Stimulated activated CD4-positive, alpha-beta T cell treated with anti-CD3 and anti-CD28 coated beads, Interleukin-15, amount 100 ng/mL, for 24 hours (primary cell): ENCODE results near the gene PKP3.
A peak's percentile ranks its signal among the peaks of the same experiment; 100 is the strongest.
"Not testable (repeated sequence)": the region's sequence is repeated elsewhere in the genome, so short reads cannot be mapped to it uniquely, and the experiment has no call there.

Source experiments
- DNase-seq: peaks from one replicate; pipeline ENCODE4 v3.0.0-alpha.2; 2020

The PKP3 gene

DNA sequence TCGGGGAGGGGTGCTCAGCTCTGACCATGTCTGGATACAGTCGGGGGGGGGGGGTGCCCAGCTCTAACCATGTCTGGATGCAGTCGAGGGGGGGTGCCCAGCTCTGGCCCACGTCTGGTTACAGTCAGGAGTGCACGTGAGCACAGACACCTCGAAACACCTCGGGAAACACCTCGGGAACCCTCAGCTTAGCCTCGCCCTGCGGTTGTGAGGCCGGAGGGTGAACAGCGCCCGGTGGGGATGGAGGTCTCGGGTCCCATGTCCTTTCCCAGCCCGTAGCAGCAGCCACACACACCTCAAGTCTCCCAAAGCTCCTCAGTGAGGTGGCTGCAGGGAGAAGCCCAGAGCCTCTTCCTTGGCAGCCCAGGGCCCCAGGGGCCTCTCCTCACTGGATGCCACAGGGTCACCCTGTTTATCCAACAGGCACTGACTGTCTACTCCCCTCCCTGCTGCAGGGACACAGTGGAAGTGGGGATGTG lies 18.7 kb downstream of the PKP3 start:
- DNase-seq: no peak

DNA sequence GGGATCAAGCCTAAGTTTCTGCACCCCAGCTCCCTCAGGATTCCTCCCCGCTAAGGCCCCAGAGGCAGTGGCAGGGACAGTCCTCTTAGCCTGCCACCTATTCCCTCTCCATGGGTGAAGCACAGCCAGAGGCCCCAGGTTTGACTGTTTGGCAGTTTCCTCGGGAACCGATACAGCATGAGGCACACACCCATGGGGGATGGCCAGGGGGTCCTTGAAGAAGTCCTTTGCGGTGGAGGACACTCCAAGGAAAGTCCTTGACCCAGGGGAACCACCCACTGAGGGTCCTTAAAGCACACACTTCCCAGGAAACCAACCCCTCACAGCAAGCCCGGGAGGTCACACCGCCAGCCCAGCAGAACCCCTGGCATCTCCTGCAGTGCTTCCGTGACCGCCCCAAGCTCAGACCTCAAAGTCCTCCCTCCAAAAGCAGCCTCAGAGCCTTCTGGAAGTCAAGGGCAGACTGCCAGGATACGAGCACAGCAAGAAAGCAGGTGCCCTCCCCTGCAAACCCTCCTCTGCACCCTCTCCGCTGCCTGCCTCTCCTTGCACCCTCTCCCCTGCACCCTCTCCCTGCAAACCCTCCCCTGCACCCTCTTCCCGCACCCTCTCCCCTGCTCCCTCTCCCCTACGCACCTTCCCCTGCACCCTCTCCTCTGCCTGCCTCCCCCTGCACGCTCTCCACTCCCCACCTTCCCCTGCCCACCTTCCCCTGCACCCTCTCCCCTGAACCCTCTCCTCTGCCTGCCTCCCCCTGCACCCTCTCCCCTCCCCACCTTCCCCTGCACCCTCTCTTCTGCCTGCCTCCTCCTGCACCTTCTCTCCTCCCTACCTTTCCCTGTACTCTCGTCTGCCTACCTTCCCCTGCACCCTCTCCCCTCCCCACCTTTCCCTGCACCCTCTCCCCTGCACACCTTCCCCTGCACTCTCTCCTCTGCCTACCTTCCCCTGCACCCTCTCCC lies 19.4 kb downstream of the PKP3 start:
- DNase-seq: no peak

DNA sequence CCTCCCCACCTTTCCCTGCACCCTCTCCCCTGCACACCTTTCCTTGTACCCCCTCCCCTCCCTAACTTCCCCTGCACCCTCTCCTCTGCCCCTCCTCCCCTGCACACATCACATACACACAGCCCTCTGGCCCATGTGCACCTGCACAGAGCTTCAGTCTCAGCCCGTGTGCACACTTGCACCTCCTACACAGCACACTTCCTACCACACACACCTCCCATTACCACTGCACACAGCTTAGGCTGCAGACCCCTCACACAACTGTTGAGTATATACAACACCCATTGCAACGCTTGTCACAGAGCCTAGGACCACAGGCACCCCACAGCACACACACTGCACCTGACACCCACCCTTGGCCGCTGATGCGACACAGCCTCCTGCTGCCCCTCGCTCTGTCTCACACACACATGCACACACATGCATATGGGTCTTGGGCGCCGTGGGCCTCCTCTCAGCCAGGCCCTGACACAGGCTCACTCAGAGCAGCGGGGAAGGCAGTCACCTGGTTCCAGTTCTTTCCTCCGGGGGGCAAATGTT lies 20.4 kb downstream of the PKP3 start:
- DNase-seq: peak; percentile 38

DNA sequence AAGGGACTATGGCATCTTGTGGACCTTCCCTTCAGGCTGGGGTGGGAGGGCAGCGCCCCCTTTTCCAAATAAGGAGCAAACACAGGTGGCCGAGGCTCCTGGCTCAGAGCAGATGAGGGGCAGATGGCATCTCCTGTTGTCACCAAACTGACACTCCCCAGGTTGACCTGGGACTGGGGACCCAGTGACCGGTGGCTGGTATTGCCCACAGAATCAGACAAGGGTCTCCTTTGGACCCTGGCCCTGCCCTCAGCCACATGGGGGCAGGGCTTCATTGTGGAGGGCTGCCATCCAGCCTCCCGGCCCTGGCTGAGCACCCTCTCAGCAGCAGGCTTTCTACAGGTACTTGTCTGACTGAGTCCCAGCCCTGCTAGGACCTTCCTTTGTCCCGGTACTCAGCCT lies 21.6 kb downstream of the PKP3 start:
- no peak for DNase-seq

DNA sequence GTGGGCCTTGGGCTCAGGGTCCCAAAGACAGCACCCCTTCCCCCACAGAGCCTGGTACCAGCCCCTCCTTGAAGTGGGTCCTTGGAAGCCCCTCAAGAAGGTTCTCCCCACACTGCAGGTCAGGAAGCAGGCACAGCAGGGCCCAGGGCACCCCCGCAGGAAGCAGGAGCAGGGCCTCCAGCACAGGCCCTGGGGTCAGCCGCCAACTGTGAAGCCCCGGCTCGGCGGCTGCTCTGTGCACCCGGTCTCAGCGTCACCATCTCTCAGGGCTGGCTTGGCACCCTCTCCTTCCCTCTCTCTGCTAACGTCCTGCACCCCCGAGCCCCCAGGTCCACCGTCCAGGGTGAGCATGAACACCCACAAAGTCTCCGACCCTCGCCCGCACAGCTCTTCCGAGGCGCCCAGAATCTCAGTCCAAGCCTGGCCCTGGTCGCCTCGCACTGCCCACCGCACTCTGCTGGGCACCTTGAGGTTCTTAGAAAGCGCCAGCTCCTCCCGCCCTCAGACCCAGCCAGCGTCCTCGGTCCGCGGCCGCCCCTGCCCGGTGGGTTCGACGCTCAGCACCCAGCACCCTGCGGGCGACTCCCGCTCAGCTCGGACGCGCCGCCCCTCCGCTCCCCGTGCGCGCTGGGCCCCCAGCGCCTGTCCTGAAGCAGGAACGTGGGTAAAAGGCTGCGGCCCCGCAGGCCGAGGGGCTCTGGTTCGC lies 22.2 kb downstream of the PKP3 start:
- no peak for DNase-seq

DNA sequence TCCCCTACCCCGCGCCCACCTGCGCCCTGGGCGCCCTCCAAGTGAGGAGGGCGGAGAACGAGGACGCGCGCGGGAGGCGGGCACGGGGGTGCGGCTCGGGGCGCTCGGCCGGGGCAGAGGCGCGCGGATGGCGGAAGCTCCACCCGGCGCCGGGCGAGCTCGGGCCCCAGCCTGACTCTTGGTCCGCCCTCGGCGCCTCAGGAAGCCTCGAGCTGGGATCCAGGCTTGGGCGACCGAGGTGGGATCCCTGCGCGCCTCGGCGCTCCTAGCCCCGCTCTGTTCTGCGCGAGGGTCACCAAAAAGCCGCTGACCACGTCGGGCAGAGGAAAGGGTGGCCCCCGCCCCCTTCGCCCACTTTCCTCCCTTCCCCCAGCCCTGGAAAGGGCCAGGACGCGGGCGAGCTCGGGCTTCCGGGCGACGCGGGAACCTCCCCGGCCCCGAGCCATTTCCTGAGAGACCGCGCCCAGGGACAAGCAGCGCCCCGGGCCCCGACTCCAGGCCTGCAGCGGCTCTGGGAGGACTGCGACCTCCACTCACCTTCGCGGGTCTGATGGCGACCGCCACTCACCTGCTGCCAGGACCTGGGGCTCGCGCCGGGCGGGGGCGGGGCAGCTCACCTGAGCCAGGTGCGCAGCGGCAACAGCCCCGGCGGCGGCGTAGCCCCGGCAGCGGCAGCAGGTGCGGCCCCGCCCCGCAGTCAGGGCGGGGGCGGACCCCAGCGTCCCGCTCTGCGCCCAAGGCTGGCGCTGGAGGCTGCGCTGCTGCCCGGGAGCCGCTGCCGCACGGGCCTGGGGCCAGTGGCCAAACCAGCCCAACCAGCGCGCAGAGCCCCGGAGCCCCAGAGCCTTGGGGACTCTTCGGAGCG lies 23.0 kb downstream of the PKP3 start:
- DNase-seq: peak; percentile 61

DNA sequence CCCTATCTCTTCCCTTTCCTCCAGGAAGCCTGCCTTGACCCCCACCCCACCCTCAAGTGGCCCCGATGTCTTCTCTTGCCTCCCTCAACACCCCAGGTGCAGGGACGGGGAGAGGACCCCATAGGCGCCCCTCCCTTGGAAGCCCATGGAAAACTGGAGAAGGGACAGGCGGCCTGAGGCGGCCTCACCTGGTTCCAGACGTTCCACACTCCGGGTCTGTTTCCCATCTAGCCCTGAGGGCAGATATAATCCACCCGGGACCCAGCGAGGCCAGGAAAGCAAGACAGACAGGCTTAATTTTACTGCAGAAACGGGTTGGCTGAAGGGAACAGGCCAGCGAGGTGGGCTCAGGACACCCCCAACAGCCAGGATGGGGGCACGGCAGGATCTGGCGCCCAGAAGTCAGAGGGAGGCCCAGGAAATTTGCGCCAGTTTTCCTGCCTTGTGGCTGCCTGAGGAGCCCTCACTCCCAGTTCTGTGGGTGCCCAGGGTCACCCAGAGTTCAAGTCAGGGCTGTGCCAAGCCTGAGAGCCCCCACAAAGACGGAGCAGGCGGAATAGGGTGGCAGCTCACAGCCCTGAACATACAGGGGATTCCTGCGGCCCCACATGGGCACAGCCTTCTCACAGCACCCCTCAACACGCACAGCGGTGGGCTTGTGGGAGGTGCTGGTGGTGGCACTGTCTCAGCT lies 23.8 kb downstream of the PKP3 start:
- DNase-seq: no peak

DNA sequence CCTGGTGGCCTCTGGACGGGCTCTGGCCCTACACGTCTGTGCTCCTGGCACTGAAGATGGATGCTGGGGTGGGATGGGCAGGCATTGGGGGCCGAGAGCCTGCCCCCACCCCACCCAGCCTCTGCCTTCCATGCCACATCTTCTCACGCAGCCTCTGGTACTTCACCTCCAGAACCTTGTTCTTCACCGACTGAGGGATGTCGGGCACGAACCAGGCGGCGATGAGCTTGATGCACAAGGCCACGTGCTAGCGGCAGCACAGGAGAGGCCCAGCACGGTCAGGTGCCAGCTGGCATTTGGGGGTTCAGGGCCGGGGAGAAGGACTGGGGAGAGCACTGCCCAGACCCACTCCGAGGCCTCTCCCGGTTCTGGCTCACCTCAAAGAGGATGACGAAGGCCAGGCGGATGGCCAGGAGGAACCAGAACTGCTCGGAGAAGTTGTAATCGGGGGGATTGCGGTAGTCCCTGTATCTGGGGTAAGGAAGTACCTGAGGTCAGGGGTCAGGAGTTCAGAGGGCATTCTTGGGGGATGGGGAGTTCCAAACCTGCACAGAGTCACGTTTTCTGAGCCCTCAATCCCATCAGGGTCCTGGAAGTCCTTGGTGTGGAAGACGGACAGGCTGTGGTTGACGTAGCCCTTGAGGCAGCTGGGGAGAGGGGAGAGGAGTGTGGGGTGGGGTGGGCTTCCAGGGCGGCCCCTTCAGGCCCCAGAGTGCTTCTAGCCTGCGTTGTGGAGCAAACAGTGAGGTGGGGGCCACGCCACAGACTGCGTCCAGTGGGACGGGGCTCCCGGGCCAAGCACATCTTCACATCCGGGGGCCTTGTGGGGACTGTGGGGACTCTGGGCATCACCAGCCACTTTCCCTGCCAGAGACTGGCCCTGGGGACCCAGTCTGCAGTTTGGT lies 24.6 kb downstream of the PKP3 start:
- no peak for DNase-seq

DNA sequence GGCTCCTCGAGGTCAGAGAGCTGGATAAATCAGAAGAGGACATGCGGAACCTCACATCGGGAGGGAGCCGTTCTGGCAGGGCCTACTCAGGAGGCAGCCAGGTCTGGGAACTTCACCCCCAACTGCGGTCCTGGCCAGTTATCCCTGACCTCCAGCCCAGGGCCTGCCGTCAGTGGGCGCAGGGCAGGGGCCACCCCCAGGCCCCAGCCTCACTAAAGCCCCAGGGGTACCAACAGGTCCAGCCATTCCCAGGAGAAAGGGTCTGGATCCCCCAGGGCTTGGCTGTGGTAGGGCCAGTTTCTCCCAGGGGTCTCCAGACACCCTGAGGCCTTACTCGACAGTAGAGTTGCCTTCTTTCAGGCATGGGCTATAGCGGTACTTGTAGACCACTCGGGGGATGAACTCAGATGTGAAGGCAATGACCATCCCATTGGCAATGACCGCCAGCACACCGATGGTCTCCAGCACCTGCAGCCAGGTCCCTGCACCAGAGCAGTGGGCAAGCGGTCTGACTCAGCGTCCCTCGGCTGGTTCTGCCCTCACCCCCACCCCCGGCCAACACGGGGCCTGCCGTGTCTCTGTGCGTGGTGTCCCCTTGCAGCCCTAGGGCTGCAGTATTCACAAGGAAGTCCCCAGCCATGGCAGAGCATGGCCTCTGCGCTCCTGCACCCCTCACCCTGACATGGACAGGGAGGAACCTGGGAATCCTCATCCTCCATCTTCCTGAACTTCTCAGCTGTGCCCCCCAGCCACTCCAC lies 25.4 kb downstream of the PKP3 start:
- no peak for DNase-seq

DNA sequence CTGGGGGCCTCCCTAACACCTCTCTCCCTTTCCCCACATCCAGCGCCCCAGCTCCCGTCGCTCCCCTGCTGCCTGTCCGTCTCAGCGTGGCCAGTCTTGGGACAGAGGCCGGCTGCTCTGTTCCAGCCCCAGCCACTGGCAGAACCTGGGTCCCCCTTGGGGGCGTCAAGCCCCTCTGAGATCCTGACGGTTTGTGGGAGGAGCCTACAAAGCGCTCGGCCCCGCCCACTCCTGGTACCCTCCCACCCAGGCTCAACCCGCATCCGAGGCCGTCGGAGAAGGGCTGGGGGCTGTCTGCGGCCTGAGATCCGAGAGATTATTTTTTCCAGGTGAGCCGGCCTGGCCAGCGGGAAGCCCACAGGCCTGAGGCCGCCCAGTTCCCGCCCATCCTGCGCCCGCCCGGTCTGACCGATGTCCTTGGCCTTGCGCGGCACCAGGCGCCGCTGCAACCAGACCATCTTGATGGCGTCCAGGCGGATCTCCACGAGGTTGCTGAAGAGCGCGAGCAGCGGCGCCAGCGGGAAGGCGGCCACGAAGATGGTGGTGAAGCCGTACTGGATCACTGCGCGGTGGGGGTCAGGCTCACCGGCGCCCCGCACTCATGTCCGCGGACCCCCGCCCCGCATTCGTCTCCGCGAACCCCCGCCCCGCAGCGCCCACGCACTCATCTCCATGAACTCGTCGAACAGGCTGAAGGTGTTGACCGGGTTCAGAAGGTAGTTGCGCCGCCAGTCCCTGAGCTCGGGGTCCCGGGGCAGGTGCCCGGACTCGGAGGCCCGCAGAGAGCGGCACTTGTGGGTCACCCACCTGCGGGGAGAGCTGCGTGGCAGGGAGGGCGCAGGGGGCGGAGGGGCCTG lies 26.3 kb downstream of the PKP3 start:
- no peak for DNase-seq

DNA sequence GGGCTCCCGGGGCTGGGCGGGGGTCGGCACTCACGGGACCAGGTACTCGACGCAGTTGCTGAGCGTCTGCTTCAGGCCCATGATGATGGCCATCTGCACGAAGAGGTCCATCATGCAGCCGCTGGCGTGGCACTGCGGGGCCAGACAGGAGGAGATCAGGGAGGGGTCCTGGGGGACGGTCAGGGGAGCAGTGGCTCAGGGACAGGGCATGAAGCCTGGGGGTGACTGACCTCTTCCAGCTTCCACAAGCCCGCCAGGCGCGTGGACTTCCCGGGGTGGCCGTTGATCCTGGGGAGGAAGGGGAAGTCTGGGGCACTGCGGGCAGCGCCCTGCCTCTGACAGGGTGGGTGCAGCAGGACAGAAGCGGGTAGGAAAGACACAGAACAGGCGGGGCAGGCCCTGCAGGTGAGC lies 26.9 kb downstream of the PKP3 start:
- DNase-seq: no peak

DNA sequence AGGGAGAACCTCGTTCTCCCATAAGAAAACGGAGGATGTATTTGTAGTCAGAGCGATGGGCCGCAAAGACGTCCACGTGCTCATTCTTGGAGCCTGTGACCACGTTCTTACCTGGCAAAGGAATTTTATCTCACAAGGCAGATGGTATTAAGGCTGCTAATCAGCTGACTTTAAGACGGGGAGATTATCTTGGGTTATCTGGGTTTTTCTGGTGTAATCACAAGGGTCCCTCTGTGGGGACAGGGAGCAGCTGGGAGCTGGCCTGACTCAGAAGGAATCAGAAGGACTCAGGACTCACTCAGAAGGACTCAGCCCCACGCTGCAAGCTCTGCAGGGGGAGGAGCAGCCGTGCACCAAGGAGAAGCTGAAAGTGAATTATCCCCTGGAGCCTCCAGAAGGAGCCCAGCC lies 28.2 kb downstream of the PKP3 start:
- no peak for DNase-seq

DNA sequence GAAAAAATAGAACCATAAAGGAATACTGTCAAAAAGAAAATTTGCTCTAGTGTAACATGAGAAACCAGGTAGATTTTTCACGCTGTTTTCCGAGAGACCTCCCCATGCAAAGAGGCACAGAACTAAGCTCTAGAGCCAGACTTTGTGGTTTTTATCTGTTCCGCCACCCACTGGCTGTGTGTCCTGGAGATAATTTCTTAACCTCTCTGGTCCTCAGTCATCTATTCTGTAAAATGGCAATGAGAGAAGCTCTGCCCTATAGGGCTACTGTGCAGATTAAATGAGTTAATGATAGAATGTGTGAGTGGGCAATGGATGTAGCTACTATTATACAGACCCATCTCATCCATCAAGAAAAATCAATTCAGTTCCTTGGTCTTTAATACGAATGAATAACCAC lies 30.2 kb downstream of the PKP3 start:
- DNase-seq: no peak

DNA sequence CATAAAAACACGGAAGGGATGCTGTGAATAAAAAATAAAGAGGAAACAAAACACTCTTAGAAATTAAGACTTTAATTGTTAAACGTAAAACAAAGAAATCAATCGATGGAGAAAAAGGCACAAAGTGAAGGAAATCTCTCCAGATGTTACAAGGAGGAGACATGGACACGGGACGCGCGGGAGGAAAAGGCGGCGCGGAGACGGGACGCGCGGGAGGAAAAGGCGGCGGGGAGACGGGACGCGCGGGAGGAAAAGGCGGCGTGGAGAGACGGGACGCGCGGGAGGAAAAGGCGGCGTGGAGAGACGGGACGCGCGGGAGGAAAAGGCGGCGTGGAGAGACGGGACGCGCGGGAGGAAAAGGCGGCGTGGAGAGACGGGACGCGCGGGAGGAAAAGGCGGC lies 30.8 kb downstream of the PKP3 start:
- DNase-seq: not testable (repeated sequence)

DNA sequence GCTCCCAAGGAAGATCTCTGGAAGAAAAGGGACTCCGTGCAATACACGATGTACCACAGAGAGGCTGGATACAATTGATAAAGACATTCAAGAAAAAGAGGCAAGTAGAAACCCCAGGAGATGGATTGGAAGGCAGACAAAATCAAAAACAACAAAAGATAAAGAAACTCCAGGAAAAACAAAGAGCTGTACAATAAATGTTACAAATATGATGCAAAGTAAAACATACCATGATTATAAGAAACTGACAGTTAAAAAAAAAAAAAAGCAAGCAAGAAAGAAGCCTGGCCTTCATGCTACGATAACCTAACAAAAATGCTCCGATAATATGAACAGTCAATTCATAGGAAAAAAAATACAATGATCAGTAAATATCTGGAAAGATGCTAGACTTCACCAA lies 31.3 kb downstream of the PKP3 start:
- DNase-seq: no peak

DNA sequence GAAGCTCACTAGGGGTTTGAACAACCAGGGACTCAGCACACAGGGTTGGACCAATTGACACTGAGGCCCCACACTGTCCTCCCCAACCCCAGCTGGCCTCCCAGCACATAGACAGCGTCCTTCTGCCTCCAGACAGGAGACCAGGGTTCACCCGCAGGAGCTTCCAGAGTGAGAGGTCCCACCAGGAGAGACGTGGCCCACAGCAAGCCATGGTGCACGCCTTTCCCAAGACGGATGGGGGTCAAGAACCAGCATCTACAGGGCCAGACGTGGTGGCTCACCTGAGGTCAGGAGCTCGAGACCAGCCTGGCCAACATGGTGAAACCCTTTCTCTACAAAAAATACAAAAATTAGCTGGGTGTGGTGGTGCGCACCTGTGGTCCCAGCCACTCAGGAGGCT lies 32.8 kb downstream of the PKP3 start:
- no peak for DNase-seq

DNA sequence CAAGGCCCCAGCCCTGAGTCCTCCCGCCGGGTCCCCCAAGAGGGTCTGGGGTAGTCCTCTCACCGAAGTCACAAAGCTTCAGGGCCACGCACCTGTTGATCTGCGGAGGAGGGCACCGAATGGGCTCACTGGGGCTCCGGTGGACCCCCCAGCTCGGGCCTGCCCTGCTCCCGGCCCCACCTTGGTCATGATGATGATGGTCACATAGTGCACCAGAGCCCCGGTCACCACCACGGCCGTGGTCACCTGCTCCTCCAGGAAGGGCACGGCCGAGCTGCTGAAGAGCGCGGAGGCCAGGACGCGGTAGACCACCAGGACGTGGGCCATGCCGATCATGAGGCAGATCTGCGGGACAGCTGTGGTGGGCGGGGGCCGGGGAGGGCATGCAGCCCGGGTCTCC lies 34.3 kb downstream of the PKP3 start:
- no peak for DNase-seq

DNA sequence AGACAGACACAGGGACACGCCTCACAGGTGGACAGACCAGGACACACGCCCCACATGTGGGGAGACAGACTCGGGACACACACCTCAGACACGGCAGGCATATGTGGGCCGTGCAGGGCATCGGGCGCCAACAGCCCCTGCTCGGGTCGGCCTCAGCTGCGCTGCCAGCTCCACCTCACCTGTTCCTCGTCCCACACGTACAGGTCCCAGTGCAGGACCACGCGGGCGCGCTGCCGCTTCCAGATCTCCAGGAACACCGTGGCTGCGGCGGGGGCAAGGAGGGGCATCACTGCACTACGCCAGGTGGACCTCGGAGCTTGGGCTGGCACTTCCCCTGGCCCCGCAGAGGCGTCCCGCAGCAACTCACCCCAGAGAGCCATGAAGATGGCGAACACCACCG lies 35.4 kb downstream of the PKP3 start:
- no peak for DNase-seq

DNA sequence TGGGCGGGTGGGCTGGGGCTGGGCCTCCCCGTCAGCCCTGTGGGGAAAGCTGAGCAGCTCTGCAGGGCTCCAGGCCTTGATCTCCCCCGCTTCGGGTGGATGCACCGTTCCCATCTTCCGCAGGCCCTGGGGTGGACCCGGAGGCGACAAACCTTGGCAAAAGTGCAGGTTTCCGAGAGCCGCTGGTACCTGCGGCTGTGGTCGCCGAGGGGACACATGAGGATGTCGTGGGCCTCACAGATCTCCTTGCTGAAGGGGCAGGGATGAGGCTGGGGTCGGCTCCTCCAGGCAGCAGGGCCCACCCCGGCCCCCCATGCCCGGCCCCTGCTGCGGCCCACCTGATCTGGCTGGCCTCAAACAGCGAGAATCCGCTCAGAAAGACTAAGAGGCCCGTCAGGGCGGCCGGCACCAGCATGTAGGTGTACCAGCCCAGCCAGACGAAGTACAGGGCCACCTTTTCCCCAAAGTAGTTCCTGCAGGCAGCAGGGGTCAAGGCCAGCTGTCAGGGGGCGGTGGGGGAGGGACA lies 36.0 kb downstream of the PKP3 start:
- no peak for DNase-seq
